Suppressor macrophage (primary cell): ENCODE results near the gene KRTAP6-1.

ENCODE experiments used
- DNase-seq, 4 experiments: peaks; one replicate each; pipeline ENCODE4 v3.0.0-alpha.2; 2020 to 2022

The KRTAP6-1 gene

DNA sequence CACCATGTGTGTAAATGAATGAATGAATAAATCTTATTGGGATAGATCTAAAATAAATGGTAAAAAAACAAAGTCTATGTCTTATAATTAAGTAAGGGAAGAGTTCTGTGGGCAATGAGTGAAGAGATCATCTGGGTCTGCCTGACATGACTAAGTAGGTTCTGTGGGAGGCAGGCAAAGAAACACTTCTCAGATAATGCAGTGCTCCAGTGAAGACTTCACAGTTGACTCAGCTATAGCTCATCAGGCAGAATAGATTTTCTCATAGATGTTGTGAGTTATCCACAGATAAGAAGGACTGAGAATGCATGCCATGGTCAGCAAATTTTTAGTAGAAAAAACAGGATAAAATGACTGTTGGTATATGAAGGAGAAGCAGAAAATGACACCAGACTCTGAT is 36.0 kb downstream of the KRTAP6-1 start:
- no peak for DNase-seq

DNA sequence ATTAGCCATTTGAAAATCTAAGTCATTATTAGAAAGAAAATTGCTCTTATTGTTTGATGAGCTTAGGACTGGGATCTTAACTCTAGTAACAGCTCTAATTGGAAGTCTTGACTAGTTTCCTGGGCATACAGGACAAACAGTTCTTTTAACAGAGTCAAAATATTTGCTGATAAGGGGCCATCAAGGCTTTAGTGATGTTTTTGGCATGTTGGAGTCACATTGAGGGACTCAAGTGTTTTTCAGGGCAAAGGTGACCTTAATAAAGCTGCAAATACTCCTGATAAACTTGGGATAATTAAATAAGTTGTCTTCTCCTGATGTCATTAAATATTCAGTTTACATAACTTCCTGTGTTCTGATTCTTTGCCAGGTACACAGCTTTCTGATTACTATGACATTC is 46.1 kb downstream of the KRTAP6-1 start:
- DNase-seq = no peak

GRCh38 chr21:30563630-30564029 is 50.1 kb downstream of the KRTAP6-1 start:
- no peak for DNase-seq
